CD4-positive, alpha-beta T cell treated with Interleukin-15 for 4 hours (primary cell): ENCODE data around the gene BRI3.
"Not testable (repeated sequence)": the region's sequence is repeated elsewhere in the genome, so short reads cannot be mapped to it uniquely, and the experiment has no call there.

ENCODE experiments used
- DNase-seq: peaks from one replicate; pipeline ENCODE4 v3.0.0-alpha.2; 2020; ENCODE audit warnings: low spot score

BRI3 gene

GRCh38 chr7:98314469-98314868, 33.0 kb downstream of the BRI3 start:
- no peak for DNase-seq

- DNase-seq: no peak
These were observed 34.0 kb downstream of the BRI3 start for GRCh38 chr7:98315318-98315993.

GRCh38 chr7:98315994-98316527, 34.6 kb downstream of the BRI3 start:
- not testable (repeated sequence) for DNase-seq

DNA sequence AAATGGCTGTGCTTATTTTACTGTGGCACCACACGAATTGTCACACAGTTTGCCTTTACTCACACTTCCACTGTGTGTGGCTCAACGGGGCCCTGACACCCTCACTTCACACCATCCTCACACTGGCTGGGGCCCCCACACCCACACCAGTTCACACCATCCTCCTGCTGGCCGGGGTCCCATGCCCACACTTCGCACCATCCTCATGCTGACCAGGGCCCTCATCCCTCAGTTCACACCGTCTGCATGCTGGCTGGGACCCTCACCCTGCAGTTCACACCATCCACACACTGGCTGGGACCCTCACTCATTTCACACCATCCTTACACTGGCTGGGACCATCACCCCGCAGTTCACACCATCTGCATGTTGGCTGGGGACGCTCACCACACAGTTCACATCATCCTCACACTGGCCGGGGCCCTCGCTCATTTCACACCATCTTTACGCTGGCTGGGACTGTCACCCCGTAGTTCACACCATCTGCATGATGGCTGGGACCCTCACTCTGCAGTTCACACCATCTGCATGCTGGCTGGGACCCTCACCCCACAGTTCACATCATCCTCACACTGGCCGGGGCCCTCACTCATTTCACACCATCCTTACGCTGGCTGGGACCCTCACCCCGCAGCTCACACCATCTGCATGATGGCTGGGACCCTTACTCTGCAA, 36.0 kb downstream of the BRI3 start:
- DNase-seq: no peak

- no peak for DNase-seq
These were observed 37.7 kb downstream of the BRI3 start for GRCh38 chr7:98319176-98319575.

DNA sequence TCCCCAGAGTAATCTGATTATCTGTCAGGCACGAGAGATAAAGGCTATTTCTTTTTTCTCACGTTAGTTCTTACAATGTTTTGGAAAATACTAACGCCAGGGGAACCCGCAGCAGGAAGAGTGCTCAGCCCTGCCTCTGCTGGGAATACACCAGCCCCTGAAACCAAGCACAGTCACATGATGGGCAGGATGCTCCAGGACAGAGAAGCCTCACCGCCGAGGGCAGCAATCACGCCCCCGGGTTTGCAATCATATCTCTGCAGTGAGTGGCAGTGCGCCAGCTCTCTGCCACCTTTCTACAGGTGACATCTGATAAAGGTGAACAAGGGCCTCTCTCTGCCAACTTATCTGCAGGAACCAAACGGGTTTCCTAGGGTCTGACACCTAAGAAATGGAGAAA, 39.8 kb downstream of the BRI3 start:
- DNase-seq: no peak

GRCh38 chr7:98322331-98323270, 41.1 kb downstream of the BRI3 start:
- DNase-seq: no peak

GRCh38 chr7:98323597-98324322, 42.3 kb downstream of the BRI3 start:
- no peak for DNase-seq

GRCh38 chr7:98324782-98325181, 43.3 kb downstream of the BRI3 start:
- no peak for DNase-seq

DNA sequence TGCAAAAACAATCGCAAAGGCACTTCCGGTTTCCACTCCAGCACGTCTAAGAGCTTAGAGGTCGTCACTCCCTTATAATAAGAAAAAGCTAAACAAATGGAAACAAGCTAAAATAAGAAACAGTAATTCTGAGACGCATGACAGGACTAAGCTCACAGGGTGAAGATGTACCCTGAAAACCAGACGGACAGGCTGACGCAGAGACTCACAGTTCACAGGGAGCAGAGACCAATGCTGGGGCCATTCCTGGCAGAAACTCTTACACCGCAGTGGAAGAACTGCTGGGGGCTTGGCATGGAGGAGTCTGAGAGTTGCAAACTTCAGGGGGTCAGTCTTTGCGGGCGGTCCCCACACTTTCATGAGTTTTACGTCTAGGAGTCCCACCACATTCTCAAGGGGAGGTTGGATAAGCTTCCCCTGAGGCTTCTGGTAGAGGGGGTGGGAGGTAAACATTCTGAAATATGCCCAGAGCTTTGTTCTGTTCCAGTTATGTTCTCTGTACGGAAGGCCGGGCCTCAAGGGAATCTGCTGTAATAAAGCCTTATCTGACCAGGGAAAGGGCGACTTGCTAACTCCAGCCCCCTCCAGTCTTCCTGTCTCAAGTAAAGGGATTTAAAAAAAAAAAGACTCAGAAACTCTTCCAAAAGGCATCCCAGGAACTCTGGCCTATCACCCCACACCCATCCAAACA, 47.8 kb downstream of the BRI3 start:
- no peak for DNase-seq

DNA sequence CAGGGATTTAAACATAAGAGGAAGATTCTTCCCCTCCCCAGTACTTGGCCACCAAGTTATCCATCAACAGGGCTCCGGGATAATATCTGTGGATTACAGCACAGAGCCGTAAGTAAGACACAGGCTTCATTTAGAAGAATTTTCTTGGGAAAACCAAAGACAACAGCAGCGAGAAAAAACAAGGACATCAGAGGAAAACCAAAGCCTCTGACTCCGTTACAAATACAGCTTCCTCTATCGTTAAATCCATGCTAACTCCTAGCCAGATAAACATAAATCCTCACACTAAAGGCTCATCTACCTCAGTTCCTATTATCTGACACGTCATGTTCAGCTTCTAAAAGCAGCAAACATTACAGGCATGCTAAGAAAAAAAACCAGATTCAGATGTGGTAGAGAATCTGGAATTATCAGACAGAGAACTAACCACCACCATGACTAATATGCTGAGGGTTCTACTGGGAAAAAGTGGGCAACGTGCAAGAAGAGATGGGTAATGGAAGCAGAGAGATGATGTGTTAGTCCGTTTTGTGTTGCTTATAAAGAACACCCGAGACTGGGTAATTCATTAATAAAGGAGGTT, 48.4 kb downstream of the BRI3 start:
- DNase-seq: no peak

DNA sequence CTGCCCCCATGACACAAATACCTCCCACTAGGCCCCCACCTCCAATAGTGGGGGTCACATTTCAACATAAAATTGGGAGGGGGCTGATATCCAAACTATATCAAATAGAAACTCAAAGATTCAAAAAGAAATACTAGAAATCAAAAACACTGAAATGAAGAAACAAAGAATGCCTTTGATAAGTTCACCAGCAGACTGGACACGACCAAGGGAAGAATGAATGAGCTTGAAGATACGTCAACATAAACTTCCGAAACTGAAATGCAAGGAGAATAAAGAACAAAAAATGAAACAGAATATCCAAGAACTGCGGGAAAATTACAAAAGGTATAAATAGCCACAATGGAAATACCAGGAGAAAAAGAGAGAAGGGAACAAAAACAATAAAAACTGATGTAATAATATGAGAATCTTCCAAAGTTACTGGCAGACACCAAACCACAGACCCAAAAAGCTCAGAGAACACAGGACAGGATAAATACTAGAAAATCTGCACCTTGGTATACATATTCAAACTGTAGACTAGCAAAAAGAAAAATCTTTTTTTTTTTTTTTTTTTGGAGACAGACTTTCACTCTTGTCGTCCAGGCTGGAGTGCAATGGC, 49.5 kb downstream of the BRI3 start:
- DNase-seq: no peak

DNA sequence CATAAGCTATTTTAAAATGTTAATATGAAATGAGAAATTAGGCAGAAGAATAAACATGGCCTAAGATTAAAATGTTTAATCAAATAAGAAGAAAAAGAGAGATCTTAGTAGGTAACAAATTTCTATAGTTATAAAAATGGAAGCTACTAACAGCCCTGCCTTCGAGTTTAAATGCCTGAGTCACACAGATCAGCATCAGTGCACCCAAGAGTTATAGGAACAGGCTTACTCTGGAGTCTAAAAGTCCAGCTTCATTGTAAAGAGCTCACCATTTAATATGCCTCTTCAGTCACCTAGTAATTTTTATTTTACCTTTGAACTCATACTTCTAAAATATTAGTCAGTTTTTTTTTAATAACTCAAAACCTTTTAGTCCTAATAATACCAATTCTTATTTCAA, 52.6 kb downstream of the BRI3 start:
- no peak for DNase-seq

DNA sequence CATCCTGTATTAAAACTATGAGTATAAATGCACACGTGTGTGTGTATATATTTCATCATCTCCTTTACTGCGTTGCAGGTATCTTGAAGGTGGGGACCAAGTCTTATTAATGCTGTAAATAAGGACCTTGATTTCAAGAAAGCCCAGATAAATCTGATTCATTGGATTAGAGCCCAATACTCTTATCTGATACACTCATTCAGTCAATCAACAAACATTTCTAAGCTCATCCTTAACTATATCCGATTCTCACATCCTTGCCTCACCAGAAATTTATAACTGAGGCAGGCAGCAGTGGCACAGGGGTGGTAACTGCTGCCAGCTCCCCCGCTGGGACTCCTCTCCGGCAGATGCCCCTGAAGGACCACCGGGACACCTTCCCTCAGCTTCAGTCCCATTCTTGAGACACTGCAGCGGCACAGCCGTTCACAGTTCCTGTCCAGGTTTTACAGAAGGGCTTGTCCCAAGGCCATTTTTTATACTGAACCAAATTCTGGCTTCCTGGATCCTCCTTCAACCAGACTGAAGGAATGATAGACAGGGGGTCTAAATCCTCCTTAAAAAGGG, 54.0 kb downstream of the BRI3 start:
- DNase-seq: no peak

DNA sequence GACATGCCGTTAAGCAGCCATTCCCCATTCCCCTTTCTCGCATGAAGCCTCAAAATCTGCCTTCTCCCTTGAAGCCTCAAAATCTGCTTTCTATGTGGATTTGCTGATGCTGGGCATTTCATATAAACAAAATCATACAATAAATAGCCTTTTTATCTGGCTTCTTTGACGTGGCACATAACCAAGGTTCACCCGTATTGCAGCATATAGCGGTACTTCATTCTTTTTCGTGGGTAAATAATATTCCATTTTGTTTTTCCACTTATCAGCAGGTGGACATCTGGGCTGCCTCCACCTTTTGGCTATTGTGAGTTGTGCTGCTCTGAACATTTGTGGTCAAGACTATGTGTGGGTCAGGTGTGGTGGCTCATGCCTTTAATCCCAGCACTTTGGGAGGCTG, 57.0 kb downstream of the BRI3 start:
- DNase-seq: no peak

GRCh38 chr7:98339043-98339442, 57.6 kb downstream of the BRI3 start:
- DNase-seq: no peak

DNA sequence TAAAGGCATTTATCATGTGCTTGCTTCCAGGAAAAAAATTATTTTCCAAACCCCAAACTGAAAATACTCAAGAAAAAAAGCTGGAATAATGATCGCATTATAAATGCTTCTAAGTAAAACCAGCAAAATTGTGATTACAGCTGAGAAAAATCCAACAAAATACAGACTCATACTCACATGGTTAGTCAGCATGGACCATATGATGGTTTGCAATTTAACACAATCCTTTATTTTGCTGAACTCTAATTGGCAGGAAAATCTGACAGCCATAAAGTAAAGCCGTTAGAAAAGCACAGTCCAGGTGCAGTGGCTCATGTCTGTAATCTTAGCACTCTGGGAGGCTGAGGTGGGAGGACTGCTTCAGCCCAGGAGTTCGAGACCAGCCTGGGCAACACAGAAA, 59.6 kb downstream of the BRI3 start:
- DNase-seq: no peak
